DMS53 (cell line): Measurements from ENCODE around the gene SURF2.

Experiments
- DNase-seq: peaks from one replicate; lab custom pipeline; 2025; lab: John Stamatoyannopoulos, UW

Gene SURF2

DNA sequence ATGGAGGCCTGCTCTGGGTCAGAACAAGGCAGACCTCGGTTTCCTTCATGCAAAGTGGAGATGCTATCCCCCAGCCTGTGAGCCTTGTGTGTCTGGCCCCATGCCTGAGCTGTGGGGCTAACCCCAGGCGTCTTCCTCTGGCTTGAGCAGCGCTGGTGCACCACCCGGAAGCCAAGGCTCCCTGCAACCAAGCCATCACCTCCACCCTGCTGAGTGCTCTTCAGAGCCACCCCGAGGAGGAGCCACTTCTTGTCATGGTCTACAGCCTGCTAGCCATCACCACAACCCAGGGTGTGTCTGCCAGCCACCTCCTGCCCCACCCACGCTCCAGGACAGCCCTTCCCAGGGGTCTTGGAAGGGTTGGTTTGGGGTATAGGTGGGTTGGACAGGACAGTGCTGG lies 45.2 kb downstream of the SURF2 start:
- no peak for DNase-seq

DNA sequence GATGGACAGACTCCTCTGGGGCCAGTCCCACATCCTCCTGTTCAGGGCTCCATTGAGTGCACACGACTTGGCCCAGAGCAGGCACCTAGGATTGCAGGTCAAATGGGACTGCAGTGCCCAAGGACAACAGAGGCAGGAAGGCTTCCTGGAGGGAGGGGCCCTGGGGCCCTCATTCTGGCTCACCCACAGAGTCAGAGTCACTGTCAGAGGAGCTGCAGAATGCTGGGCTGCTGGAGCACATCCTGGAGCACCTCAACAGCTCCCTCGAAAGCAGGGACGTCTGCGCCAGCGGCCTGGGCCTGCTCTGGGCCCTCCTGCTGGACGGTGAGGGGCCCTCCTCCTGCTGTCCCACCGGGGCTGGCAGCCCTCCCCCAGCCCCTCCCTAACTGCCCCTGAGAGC lies 46.3 kb downstream of the SURF2 start:
- no peak for DNase-seq

DNA sequence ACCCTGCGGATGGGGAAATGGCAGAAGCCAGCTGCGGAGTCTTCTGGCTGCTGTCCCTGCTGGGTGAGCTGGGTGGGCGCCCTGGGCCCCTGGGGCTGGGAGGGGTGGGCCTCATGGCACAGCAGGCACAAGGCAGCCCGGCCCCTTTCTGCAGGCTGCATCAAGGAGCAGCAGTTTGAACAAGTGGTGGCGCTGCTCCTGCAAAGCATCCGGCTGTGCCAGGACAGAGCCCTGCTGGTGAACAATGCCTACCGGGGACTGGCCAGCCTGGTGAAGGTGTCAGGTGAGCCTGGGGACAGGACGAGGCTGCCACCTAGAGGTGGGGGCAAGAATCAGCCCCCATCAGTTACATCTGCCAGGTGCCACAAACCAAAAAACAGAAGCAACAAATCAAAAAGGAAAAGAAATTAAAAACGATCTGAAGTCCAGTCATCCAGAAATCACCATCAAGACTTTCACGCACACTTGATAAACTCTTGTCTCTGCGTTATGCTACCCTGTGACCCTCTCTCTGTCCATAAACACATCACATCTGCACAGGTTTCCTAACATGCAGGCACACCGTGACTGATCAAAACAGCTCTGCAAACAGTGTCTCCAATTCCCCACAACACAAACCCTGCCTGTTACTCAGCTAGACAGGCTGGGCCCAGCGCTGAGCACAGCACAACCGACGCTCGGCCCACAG lies 47.6 kb downstream of the SURF2 start:
- peak; percentile 94 for DNase-seq

DNA sequence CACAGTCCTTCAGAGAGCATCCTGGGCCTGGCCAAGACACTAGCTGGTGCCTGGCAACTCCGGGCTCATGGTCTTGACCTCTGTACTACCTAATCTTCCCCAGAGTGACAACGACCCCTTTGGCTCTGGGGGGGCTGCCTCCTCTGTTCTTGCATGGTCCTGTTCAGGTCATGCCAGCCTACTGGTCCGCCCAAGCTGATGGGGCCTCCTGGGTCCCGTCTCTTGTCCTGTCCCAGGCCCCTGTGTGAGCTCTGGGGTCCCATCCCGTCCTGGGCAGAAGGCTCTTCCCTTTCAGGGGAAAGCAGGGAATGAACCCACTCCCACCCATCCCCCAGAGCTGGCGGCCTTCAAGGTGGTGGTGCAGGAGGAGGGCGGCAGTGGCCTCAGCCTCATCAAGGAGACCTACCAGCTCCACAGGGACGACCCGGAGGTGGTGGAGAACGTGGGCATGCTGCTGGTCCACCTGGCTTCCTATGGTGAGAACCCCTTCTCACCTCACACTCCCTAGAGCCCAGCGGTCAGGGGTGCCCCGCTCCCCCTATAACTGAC lies 48.2 kb downstream of the SURF2 start:
- DNase-seq: no peak

DNA sequence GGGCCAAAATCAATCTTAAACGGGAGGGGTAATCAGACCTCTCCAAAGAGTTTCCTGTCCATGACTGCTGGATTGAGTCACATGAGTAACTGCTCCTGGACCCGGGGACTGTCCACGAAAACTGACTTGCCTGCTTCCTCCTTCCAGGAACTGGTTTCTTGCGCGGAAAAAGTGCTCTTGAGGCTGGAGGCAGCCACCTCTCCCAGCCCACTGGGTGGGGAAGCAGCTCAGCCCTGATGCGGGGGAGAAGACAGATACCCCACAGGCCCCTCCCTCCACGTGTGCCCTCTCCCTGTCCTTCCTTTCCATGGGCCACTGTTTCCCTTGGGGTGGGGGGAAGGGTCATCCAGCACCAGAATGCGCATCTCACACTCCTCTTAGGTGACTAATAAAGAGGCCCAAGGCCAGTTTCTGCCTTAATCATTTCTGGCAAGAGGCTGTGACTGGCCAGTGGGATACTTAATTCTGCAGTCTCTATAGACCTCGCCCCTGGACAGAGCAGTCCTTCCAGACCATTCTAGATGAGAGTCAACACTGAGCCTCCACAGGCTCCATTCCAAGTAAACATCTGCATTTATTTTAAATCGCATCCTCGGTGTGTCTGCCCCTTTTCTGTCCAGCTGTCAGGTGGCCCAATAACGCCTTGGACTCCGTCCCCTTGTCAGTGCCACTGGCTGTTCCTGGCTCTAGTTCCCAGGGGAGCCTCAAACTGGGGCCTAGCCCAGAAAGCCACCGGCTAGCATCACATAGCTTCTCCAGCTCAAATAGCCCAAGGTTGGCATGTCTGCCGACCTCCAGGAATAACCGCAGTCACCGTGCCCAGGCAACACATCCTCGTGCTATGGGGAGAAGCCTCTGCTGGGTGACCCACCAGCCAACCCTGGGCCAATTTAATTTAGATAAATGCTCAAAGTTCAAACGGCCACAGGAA lies 49.4 kb downstream of the SURF2 start:
- DNase-seq: no peak

DNA sequence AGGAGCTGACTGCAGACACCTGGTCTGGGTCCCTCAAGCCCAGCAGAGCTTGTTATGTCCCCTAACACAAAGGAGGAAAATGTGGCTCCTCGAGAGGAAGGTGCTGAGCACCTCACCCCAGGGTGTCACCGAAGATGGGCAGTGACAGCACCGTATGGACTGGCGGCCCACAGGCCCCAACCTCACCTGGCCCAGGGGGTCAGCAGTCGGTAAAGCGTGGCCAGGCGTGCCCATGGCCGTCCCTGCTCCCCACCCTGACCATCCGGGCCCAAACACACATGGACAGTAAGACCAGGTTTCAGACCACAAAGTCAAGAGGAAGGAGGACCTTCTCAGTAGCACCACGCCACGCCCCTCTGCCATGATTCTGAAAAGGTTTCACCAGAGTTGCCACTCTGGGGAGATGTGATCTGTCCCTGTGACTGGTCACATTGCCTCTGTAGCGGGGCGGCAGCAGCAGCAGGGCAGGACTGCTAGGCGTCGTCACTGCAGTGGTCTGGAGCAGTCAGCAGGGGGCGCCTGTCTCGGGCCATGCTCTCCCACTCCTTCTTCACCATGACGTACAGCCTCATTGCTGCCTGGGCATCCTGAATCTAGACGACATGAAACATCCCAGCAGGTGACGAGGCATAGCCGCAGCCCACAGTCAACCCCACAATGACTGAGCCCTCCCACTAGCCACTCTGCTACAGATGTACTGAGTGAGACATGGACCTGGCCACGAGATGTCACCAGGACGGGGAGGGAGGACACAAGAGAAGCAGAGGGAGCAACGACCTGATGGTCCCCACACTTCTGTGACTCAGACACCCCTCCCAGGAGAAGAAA lies 50.3 kb downstream of the SURF2 start:
- DNase-seq: peak; percentile 90

DNA sequence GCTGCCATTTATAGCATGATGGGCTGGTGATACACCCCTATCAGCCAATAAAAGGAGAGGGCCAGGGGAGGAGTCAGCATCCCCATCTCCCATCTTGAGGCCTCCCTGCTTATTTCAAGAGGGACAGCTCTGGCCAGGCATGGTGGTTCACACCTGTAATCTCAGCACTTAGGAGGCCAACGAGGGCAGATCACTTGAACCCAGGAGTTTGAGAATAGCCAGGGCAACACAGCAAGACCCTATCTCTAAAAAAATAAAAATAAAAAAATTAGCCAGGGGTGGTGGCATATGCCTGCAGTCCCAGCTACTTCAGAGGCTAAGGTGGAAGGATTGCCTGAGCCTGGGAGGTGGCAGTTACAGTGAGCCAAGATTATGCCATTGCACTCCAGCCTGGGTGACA lies 51.7 kb downstream of the SURF2 start:
- no peak for DNase-seq
